ENCODE measurements around the gene OR9Q1.

DNA sequence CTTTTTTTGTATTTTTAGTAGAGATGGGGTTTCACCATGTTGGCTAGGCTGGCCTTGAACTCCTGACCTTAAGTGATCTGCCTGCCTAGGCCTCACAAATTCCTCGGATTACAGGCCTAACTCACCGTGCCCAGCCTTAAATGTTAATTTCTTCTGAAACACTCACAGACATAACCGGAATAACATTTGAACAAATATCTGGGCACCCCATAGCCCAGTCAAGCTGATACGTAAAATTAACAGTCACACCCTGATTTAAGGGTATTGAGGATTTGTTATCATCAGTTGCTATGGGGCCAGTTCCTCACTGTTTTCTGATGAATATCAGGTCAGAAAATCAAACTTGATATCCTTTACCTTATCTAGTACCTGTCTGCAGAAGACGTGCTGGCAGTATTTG, 23.0 kb upstream of the OR9Q1 start:
- no peak for TF ChIP-seq CTCF (optimal IDR thresholded peaks at IDR 0.05 in 1 of 3, IDR thresholded peaks at IDR 0.05 in 1 of 3, conservative IDR thresholded peaks at IDR 0.05 in 1 of 3; ENCODE audit: extremely low read depth in 1 of 3, insufficient read depth in 2 of 3, low read length in 3 of 3)
- TF ChIP-seq EZH2 (IDR thresholded peaks at IDR 0.05; ENCODE audit: low read length): no peak

All from keratinocyte (primary cell).